CD4-positive, alpha-beta T cell treated with Interleukin-10 for 1 hour (primary cell): ENCODE results near the gene ARHGEF17.

Experiments
- DNase-seq: peaks from one replicate; pipeline ENCODE4 v3.0.0-alpha.2; 2020

ARHGEF17 gene

GRCh38 chr11:73416786-73417185 lies 108.7 kb downstream of the ARHGEF17 start:
- DNase-seq: no peak
